HL-60 (cell line): ENCODE measurements around the gene WDR7.

Source experiments
- DNase-seq, 2 experiments: peaks; one replicate each; pipeline ENCODE4 v3.0.0-alpha.2; 2010 to 2020; ENCODE audit warnings: low read depth in 1 of 2, low spot score in 1 of 2
- H3K27ac ChIP-seq: fragments of 250-450 bp; sonication (Bioruptor Pico); replicated peaks from 2 replicates; pipeline ENCODE4 v1.5.1; 2020; ENCODE audit warnings: mild to moderate bottlenecking, moderate library complexity
- H3K27me3 ChIP-seq: fragments of 250-450 bp; sonication (Bioruptor Pico); 2 replicates; pipeline ENCODE4 v1.5.1; 2021; ENCODE audit warnings: mild to moderate bottlenecking, moderate library complexity; ENCODE audit not compliant: insufficient read depth, poor library complexity, severe bottlenecking
- H3K4me3 ChIP-seq: replicated peaks from 2 replicates; pipeline ENCODE4 v1.5.1; 2011; ENCODE audit warnings: mild to moderate bottlenecking, control low read depth, low read length; ENCODE audit not compliant: insufficient read depth
- GABPA ChIP-seq: IDR thresholded peaks from 2 replicates; pipeline ENCODE4 v1.6.1; 2012; ENCODE audit warnings: low read depth
- POLR2AphosphoS5 ChIP-seq: IDR thresholded peaks from 2 replicates; pipeline ENCODE4 v1.6.1; 2012; ENCODE audit warnings: low read depth
- SPI1 ChIP-seq: IDR thresholded peaks from 2 replicates; pipeline ENCODE4 v1.6.1; 2012; ENCODE audit warnings: low read depth, mild to moderate bottlenecking, borderline replicate concordance
- TF ChIP-seq, protein P1 (sequence below): IDR thresholded peaks from 2 replicates; pipeline ENCODE4 v1.6.1; 2012; ENCODE audit warnings: low read depth; ENCODE audit not compliant: insufficient replicate concordance
- TF ChIP-seq, protein P2 (sequence below): IDR thresholded peaks from one replicate; pipeline ENCODE4 v1.5.1; 2011; ENCODE audit warnings: low read length, control low read depth, inconsistent platforms; ENCODE audit not compliant: insufficient read depth

The WDR7 gene

DNA sequence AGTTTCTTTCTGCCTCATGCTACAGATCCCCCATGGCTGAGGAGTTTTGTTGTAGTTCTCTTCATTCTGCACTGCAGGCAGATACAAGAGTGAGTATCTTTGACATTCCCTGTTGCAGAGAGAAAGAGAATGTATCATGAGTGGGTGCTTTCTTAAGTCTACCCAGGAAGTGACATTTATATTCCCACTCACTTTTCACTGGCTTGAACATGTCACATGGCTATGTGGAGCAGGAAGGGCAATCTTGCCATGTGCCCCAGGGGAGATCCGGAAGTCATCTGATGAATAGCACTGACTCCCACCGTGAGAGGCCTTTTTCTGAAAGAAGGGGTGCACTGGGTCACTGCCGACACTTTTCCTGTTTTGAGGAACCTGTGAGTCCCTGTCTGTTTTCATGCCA lies 429.3 kb downstream of the WDR7 start:
- H3K4me3 ChIP-seq, result no peak overlapping the region
- no peak for DNase-seq
- no peaks in the 10 kb centered on the region for H3K27me3 ChIP-seq
- no peak overlapping the region for H3K27ac ChIP-seq
- TF ChIP-seq SPI1 (no peak), POLR2AphosphoS5 (no peak), GABPA (no peak)
- TF ChIP-seq, protein P1, sequence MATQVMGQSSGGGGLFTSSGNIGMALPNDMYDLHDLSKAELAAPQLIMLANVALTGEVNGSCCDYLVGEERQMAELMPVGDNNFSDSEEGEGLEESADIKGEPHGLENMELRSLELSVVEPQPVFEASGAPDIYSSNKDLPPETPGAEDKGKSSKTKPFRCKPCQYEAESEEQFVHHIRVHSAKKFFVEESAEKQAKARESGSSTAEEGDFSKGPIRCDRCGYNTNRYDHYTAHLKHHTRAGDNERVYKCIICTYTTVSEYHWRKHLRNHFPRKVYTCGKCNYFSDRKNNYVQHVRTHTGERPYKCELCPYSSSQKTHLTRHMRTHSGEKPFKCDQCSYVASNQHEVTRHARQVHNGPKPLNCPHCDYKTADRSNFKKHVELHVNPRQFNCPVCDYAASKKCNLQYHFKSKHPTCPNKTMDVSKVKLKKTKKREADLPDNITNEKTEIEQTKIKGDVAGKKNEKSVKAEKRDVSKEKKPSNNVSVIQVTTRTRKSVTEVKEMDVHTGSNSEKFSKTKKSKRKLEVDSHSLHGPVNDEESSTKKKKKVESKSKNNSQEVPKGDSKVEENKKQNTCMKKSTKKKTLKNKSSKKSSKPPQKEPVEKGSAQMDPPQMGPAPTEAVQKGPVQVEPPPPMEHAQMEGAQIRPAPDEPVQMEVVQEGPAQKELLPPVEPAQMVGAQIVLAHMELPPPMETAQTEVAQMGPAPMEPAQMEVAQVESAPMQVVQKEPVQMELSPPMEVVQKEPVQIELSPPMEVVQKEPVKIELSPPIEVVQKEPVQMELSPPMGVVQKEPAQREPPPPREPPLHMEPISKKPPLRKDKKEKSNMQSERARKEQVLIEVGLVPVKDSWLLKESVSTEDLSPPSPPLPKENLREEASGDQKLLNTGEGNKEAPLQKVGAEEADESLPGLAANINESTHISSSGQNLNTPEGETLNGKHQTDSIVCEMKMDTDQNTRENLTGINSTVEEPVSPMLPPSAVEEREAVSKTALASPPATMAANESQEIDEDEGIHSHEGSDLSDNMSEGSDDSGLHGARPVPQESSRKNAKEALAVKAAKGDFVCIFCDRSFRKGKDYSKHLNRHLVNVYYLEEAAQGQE, result no peak
- TF ChIP-seq, protein P2, sequence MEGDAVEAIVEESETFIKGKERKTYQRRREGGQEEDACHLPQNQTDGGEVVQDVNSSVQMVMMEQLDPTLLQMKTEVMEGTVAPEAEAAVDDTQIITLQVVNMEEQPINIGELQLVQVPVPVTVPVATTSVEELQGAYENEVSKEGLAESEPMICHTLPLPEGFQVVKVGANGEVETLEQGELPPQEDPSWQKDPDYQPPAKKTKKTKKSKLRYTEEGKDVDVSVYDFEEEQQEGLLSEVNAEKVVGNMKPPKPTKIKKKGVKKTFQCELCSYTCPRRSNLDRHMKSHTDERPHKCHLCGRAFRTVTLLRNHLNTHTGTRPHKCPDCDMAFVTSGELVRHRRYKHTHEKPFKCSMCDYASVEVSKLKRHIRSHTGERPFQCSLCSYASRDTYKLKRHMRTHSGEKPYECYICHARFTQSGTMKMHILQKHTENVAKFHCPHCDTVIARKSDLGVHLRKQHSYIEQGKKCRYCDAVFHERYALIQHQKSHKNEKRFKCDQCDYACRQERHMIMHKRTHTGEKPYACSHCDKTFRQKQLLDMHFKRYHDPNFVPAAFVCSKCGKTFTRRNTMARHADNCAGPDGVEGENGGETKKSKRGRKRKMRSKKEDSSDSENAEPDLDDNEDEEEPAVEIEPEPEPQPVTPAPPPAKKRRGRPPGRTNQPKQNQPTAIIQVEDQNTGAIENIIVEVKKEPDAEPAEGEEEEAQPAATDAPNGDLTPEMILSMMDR, result no peak

DNA sequence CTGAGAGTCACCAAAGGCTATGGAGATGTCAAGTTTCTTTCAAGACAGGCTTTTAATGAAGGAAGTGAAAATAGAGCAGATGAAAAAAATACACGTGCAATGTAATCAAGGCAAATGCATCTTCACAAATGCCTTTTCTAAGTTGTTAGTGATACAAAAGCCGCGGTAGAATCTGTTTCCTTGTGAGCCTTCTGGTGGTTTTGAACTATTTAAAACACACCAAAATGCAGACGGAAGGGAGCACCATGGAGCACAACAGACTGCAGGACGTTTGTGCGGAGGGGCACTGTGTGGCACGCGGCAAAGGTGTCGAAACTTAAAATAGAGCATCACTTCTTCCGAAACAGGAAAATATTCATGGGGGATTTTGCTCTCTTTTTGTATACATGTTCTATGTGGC lies 430.7 kb downstream of the WDR7 start:
- DNase-seq, result no peak
- TF ChIP-seq, protein P2, result no peak
- TF ChIP-seq SPI1 (no peak), POLR2AphosphoS5 (no peak), GABPA (no peak)
- TF ChIP-seq, protein P1, result no peak
- no peaks in the 10 kb centered on the region for H3K27me3 ChIP-seq

DNA sequence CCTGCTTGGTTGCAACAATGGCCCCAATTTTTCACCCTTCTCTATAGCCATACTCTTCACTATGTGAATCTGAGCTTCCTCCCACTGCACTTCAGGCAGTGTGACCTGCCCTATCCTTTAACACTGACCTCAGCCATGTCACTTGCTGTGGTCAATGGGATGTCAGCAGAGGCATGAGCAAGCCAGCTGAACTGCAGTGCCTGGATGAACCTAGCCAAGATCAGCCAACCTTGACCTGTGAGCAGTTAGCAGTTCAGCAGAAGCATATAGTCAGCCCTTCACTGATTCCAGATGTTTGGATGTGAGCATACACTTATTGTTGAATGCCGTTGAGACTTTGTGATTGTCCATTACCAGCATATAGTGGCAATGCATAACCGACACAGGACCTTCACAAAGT lies 432.3 kb downstream of the WDR7 start:
- Histone ChIP-seq H3K27me3 (no peaks in the 10 kb centered on the region), H3K4me3 (no peak overlapping the region), H3K27ac (no peak overlapping the region)
- TF ChIP-seq GABPA (no peak), SPI1 (no peak), POLR2AphosphoS5 (no peak)
- TF ChIP-seq, protein P2, result no peak
- TF ChIP-seq, protein P1, result no peak
- no peak for DNase-seq

More for the DNA sequence above, 430.7 kb downstream of the WDR7 start:
- Histone ChIP-seq H3K27ac (no peak overlapping the region), H3K4me3 (no peak overlapping the region)
